SK-N-SH treated with all-trans-retinoic acid at 6 μM for 48 hours (cell line): ENCODE results near the gene MRFAP1L1.

Experiments used
- ARNTL ChIP-seq: fragments of 450-650 bp; formaldehyde crosslinking; IDR thresholded peaks from 2 replicates; pipeline ENCODE4 v1.5.0; 2020; ENCODE audit warnings: low read depth, mild to moderate bottlenecking, moderate library complexity, borderline replicate concordance
- BACH2 ChIP-seq: fragments of 250-450 bp; sonication (Bioruptor Pico); IDR thresholded peaks from 2 replicates; pipeline ENCODE4 v1.9.0; 2021; ENCODE audit warnings: mild to moderate bottlenecking, borderline replicate concordance
- RARB ChIP-seq: fragments of 250-450 bp; sonication (Bioruptor Pico); IDR thresholded peaks from 2 replicates; pipeline ENCODE4 v1.8.0; 2021; ENCODE audit warnings: mild to moderate bottlenecking, moderate library complexity
- TCF4 ChIP-seq: fragments of 250-450 bp; sonication (Bioruptor Pico); IDR thresholded peaks from 2 replicates; pipeline ENCODE4 v1.8.0; 2021; ENCODE audit warnings: mild to moderate bottlenecking, moderate library complexity, borderline replicate concordance
- ZNF70 ChIP-seq: fragments of 450-650 bp; formaldehyde crosslinking; IDR thresholded peaks from 2 replicates; pipeline ENCODE4 v1.5.0; 2020; ENCODE audit warnings: mild to moderate bottlenecking, moderate library complexity
- TF ChIP-seq, protein P1 (sequence below): fragments of 250-450 bp; sonication (Bioruptor Pico); IDR thresholded peaks from 2 replicates; pipeline ENCODE4 v1.8.0; 2020; ENCODE audit warnings: mild to moderate bottlenecking, moderate library complexity, borderline replicate concordance
- TF ChIP-seq, protein P2 (sequence below): fragments of 250-450 bp; sonication (Bioruptor Pico); IDR thresholded peaks from 2 replicates; pipeline ENCODE4 v1.5.1; 2020; ENCODE audit warnings: low read depth, mild to moderate bottlenecking, moderate library complexity
- TF ChIP-seq, protein P3 (sequence below): fragments of 250-450 bp; sonication (Bioruptor Pico); IDR thresholded peaks from 2 replicates; pipeline ENCODE4 v1.8.0; 2021; ENCODE audit warnings: low read depth, mild to moderate bottlenecking, moderate library complexity, borderline replicate concordance

DNA sequence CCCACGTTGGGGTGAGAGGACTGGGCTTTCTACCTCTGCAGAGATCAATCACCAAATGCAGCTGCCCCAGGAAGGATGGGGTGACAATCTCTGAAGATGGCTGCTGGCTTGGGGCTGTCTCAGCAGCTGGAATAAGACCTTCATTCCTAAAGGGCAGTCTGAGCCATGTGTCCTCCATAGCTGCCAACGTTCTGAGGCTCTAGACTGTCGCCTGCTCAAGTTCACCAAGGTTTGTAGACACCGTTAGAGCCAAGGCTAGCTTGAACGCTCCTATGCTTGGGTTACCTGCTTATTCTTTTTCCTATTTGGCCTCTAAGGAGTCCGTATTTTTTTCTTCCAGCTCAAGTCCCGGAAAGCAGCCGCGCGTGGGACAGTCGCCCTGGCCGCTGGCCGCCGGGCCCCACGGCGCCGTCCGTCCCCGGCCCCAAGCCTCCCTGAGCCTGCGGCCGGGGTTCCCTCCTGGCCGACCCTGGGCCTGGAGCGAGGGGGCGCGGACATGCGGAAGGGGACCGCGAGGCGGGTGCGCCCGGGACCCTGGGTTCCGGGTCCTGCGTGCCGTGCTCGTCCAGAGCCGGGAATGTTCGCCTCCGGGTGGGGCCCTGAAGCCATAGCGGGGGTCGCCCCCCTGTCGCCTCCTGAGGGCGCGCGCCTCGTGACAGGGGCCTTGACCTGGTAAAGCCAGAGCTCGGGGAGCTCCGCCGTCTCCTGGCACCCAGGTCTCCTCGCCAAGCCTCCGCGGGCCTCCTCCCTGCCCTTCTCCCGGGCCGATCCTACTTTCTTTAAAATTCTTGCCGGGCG, 45.9 kb downstream of the MRFAP1L1 start:
- TF ChIP-seq BACH2 (CRISPR knock-in tag) (no peak), RARB (CRISPR knock-in tag) (no peak), ARNTL (CRISPR knock-in tag) (no peak), ZNF70 (CRISPR knock-in tag) (no peak), TCF4 (CRISPR knock-in tag) (no peak)
- TF ChIP-seq, protein P1, sequence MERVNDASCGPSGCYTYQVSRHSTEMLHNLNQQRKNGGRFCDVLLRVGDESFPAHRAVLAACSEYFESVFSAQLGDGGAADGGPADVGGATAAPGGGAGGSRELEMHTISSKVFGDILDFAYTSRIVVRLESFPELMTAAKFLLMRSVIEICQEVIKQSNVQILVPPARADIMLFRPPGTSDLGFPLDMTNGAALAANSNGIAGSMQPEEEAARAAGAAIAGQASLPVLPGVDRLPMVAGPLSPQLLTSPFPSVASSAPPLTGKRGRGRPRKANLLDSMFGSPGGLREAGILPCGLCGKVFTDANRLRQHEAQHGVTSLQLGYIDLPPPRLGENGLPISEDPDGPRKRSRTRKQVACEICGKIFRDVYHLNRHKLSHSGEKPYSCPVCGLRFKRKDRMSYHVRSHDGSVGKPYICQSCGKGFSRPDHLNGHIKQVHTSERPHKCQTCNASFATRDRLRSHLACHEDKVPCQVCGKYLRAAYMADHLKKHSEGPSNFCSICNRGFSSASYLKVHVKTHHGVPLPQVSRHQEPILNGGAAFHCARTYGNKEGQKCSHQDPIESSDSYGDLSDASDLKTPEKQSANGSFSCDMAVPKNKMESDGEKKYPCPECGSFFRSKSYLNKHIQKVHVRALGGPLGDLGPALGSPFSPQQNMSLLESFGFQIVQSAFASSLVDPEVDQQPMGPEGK = no peak
- TF ChIP-seq, protein P2, sequence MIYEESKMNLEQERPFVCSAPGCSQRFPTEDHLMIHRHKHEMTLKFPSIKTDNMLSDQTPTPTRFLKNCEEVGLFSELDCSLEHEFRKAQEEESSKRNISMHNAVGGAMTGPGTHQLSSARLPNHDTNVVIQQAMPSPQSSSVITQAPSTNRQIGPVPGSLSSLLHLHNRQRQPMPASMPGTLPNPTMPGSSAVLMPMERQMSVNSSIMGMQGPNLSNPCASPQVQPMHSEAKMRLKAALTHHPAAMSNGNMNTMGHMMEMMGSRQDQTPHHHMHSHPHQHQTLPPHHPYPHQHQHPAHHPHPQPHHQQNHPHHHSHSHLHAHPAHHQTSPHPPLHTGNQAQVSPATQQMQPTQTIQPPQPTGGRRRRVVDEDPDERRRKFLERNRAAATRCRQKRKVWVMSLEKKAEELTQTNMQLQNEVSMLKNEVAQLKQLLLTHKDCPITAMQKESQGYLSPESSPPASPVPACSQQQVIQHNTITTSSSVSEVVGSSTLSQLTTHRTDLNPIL (CRISPR knock-in tag) = no peak
- TF ChIP-seq, protein P3, sequence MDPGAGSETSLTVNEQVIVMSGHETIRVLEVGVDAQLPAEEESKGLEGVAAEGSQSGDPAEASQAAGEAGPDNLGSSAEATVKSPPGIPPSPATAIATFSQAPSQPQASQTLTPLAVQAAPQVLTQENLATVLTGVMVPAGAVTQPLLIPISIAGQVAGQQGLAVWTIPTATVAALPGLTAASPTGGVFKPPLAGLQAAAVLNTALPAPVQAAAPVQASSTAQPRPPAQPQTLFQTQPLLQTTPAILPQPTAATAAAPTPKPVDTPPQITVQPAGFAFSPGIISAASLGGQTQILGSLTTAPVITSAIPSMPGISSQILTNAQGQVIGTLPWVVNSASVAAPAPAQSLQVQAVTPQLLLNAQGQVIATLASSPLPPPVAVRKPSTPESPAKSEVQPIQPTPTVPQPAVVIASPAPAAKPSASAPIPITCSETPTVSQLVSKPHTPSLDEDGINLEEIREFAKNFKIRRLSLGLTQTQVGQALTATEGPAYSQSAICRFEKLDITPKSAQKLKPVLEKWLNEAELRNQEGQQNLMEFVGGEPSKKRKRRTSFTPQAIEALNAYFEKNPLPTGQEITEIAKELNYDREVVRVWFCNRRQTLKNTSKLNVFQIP (CRISPR knock-in tag) = no peak
